Mesenteric fat pad (tissue), 1 donor: ENCODE results near the gene ZC3H15. TPM values are rescaled to one million over a fixed set of nuclear protein-coding genes. Genes with fewer than 3 reads are reported as not detected.

ENCODE experiments used
- DNase-seq: peaks from one replicate; pipeline ENCODE4 v3.0.0-alpha.2; 2020; ENCODE audit warnings: low spot score
- total RNA-seq: library from RNA; stranded (reverse); fragmentation: NEBNext Ultra II Directional; extraction: Animal tissue kit (Norgen Biotek cat#: 25700); gene quantifications from one replicate; pipeline ENCODE4 v1.2.1, GENCODE V29; 2021
- donor health status: DM: yes; HTN: yes; CAD: no.

ZC3H15 gene
- total RNA-seq, 1 donor from 2014 or later = 59.5 TPM

GRCh38 chr2:186542002-186542401, 55.9 kb downstream of the ZC3H15 start:
- no peak for DNase-seq

GRCh38 chr2:186543561-186544131, 57.6 kb downstream of the ZC3H15 start:
- DNase-seq = no peak

- DNase-seq = no peak
Measured at GRCh38 chr2:186544255-186544675, 58.2 kb downstream of the ZC3H15 start.

GRCh38 chr2:186546846-186547245, 60.8 kb downstream of the ZC3H15 start:
- no peak for DNase-seq

GRCh38 chr2:186551323-186552050, 65.4 kb downstream of the ZC3H15 start:
- no peak for DNase-seq

GRCh38 chr2:186554429-186554828, 68.4 kb downstream of the ZC3H15 start:
- no peak for DNase-seq

GRCh38 chr2:186554850-186555671, 69.0 kb downstream of the ZC3H15 start:
- no peak for DNase-seq

GRCh38 chr2:186558512-186559276, 72.6 kb downstream of the ZC3H15 start:
- DNase-seq = no peak

Other genes starting within 250 kb of the ZC3H15 start
- gene ITGAV, start 103.8 kb downstream of the ZC3H15 start, total RNA-seq = 137 TPM
- gene FAM171B, start 207.8 kb downstream of the ZC3H15 start, total RNA-seq = 4.2 TPM